ENCODE data around the gene GPER1. TPM values are rescaled to one million over a fixed set of nuclear protein-coding genes. Genes with fewer than 3 reads are reported as not detected.
A peak's percentile ranks its signal among the peaks of the same experiment; 100 is the strongest.

Gene GPER1
- total RNA-seq, 1 donor from 2014 or later, result 2.7 TPM

DNA sequence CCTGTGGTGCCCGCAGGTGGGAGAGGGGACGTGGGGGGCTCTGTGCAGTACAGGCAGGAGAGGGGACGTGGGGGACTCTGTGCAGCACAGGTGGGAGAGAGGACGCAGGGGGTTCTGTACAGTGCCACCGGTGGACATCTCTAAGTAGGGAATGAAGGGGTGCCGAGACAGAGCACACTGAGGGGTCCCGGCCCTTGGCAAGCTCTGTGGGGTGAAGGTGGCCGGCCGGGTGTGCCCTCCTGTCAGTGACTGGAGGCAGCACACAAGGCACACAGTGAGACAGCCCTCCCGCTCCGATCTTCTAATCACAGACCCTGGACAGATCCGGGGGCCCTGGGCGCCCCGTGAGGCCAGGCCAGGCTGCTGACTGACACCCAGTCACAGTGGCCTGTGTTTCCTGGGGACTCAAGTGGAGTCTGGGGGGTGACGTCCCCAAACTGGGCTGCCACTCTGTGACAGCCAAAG is 32.4 kb upstream of the GPER1 start:
- DNase-seq, result no peak
- no peak for ATAC-seq (ENCODE audit: low read depth)
- Mint-ChIP-seq H3K4me3 (peak overlapping the region; percentile 69), H3K27me3 (peaks cover 9% of the 10 kb centered on the region), H3K9me3 (no peaks in the 10 kb centered on the region), H3K4me1 (peaks cover 34% of the 10 kb centered on the region), H3K36me3 (ENCODE audit: low read depth) (peaks cover 3% of the 10 kb centered on the region), H3K27ac (no peak overlapping the region)
- intact Hi-C loops (cut with micrococcal nuclease), result loop anchor here (1.0 kb wide), 1 partner anchor 10 kb away; no protein-coding TSS in a partner anchor
- CTCF ChIA-PET, result interaction anchor here (2.3 kb wide), 1 partner anchor 62 kb away, joined by 12 read pairs; no protein-coding TSS in a partner anchor
- POLR2A ChIA-PET, result interaction anchor here (0.9 to 1.3 kb wide), 5 partner anchors 10 to 61 kb away, joined by 3 to 4 read pairs (median 4); partner anchors contain the start of gene GPR146
- TF ChIP-seq, protein P1, sequence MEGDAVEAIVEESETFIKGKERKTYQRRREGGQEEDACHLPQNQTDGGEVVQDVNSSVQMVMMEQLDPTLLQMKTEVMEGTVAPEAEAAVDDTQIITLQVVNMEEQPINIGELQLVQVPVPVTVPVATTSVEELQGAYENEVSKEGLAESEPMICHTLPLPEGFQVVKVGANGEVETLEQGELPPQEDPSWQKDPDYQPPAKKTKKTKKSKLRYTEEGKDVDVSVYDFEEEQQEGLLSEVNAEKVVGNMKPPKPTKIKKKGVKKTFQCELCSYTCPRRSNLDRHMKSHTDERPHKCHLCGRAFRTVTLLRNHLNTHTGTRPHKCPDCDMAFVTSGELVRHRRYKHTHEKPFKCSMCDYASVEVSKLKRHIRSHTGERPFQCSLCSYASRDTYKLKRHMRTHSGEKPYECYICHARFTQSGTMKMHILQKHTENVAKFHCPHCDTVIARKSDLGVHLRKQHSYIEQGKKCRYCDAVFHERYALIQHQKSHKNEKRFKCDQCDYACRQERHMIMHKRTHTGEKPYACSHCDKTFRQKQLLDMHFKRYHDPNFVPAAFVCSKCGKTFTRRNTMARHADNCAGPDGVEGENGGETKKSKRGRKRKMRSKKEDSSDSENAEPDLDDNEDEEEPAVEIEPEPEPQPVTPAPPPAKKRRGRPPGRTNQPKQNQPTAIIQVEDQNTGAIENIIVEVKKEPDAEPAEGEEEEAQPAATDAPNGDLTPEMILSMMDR (IDR thresholded peaks at IDR 0.05), result no peak

DNA sequence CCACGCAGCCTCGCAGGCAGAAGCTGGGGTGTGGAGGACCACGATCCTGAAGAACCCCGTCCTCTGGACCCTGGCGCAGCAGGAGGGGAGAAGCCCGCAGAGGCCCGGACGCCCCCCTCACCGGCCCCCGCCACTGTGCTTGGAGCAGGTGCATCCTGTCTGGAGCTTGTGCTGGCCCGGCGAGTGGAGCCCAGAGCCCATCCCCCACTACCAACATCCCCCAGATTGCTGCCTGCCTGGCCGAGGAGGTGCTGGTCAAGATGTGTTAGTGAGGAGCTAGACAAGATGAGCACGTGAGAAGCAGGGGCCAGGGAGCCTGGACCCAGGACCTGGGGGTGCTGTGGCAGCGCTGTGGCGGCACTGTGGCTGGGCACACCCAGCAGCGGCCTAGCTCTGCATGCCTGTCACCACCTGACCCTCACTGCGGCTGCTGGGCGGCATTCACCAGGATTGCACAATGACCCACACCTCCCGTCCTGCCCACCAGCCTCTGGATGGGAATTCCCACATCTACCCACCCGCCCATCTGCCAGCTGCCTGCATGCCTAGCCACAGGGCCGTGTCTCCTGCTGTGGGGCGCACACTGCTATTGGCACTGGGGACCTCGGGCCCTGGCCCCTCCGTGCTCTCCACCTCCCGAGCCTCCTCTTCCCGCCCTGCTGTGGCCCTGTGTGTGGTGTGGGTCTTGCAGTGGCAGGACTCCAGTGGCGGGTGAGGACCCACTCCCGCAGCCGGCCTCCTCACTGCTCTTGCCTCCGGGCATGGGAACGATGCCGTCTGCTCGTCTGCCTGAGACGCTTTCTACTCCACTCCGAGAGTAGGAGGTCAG is 31.7 kb upstream of the GPER1 start:
- TF ChIP-seq, protein P1 (IDR thresholded peaks at IDR 0.05), result no peak
- POLR2A ChIA-PET, result interaction anchor here (0.9 to 1.2 kb wide), 4 partner anchors 11 to 62 kb away, joined by 3 to 4 read pairs (median 4); partner anchors contain the start of gene GPR146
- no peaks in the 10 kb centered on the region for H3K9me3 Mint-ChIP-seq
- no peak overlapping the region for H3K27ac Mint-ChIP-seq
- H3K4me1 Mint-ChIP-seq, result peaks cover 41% of the 10 kb centered on the region
- peak overlapping the region; percentile 69 for H3K4me3 Mint-ChIP-seq
- CTCF ChIA-PET, result interaction anchor here (0.6 kb wide), 1 partner anchor 9 kb away, joined by 3 read pairs; no protein-coding TSS in a partner anchor
- H3K36me3 Mint-ChIP-seq (ENCODE audit: low read depth), result peaks cover 3% of the 10 kb centered on the region
- intact Hi-C loops (cut with micrococcal nuclease), result loop anchor here (1.0 kb wide), 1 partner anchor 11 kb away; no protein-coding TSS in a partner anchor
- DNase-seq (no peak), ATAC-seq (ENCODE audit: low read depth) (no peak)
- peaks cover 9% of the 10 kb centered on the region for H3K27me3 Mint-ChIP-seq

DNA sequence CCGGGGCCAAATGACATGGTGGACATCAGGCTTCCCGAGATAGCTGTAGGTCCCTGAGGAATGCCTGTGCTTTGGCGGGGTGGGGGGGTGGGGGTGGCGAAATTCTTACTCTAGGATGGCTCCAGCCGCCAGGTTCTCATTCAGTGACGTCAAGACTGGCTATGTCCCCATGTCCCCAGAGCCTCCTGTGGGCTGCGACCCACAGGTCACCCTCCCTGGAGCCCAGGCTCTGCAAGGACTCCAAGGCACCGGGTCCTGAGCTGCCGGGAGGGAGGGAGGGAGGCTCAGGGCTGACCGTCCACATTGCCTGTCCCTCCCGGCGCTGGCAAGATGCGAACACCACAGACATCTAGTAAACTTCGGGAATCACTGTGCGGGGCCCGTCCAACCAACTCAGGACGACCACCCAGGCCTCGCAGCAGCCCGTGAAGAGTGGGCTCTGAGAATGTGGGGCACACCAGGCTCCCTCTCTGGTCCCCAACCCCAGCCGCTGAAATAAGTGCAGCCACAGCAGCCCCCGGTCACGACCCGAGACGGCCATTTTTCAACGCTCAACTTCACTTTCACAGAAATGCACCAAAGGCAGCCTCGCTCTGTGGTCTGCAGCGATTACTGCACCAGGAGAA is 31.0 kb upstream of the GPER1 start:
- intact Hi-C loops (cut with micrococcal nuclease), result no loop called here
- TF ChIP-seq, protein P1 (IDR thresholded peaks at IDR 0.05), result no peak
- Mint-ChIP-seq H3K27ac (no peak overlapping the region), H3K27me3 (peaks cover 8% of the 10 kb centered on the region), H3K4me3 (no peak overlapping the region), H3K4me1 (peaks cover 48% of the 10 kb centered on the region), H3K9me3 (no peaks in the 10 kb centered on the region), H3K36me3 (ENCODE audit: low read depth) (peaks cover 3% of the 10 kb centered on the region)
- ChIA-PET CTCF (interaction anchor here (2.5 kb wide), 1 partner anchor 63 kb away, joined by 16 read pairs; no protein-coding TSS in a partner anchor), POLR2A (interaction anchor here (0.9 to 1.1 kb wide), 2 partner anchors 33 to 64 kb away, joined by 3 read pairs; no protein-coding TSS in a partner anchor)
- no peak for DNase-seq
- ATAC-seq (ENCODE audit: low read depth), result no peak

DNA sequence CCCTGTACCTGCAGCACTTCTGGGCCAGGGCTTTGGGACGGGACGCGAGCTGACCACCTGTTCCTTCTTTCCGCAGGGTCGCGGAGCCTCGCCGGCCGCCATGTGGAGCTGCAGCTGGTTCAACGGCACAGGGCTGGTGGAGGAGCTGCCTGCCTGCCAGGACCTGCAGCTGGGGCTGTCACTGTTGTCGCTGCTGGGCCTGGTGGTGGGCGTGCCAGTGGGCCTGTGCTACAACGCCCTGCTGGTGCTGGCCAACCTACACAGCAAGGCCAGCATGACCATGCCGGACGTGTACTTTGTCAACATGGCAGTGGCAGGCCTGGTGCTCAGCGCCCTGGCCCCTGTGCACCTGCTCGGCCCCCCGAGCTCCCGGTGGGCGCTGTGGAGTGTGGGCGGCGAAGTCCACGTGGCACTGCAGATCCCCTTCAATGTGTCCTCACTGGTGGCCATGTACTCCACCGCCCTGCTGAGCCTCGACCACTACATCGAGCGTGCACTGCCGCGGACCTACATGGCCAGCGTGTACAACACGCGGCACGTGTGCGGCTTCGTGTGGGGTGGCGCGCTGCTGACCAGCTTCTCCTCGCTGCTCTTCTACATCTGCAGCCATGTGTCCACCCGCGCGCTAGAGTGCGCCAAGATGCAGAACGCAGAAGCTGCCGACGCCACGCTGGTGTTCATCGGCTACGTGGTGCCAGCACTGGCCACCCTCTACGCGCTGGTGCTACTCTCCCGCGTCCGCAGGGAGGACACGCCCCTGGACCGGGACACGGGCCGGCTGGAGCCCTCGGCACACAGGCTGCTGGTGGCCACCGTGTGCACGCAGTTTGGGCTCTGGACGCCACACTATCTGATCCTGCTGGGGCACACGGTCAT is 30.3 kb upstream of the GPER1 start:
- POLR2A ChIA-PET, result interaction anchor here (0.7 to 1.6 kb wide), 4 partner anchors 12 to 65 kb away, joined by 3 to 6 read pairs (median 3); no protein-coding TSS in a partner anchor
- Mint-ChIP-seq H3K27me3 (peaks cover 9% of the 10 kb centered on the region), H3K27ac (no peak overlapping the region), H3K9me3 (no peaks in the 10 kb centered on the region), H3K4me1 (peaks cover 56% of the 10 kb centered on the region), H3K36me3 (ENCODE audit: low read depth) (peaks cover 3% of the 10 kb centered on the region), H3K4me3 (no peak overlapping the region)
- DNase-seq (no peak), ATAC-seq (ENCODE audit: low read depth) (no peak)
- intact Hi-C loops (cut with micrococcal nuclease), result no loop called here
- TF ChIP-seq, protein P1 (IDR thresholded peaks at IDR 0.05), result no peak
- CTCF ChIA-PET, result interaction anchor here (1.4 to 2.5 kb wide), 2 partner anchors 13 to 64 kb away, joined by 3 to 16 read pairs; no protein-coding TSS in a partner anchor

All from activated B cell treated with CpG ODN at 0.5 μM for 24 hours (primary cell).